ENCODE measurements around the gene ZNF662.

Gene ZNF662

GRCh38 chr3:42936157-42936981 lies 30.4 kb downstream of the ZNF662 start:
- DNase-seq (ENCODE audit: low read depth, low spot score), result peak; percentile 46

GRCh38 chr3:42937334-42937733 lies 31.4 kb downstream of the ZNF662 start:
- DNase-seq (ENCODE audit: low read depth, low spot score), result no peak

DNA sequence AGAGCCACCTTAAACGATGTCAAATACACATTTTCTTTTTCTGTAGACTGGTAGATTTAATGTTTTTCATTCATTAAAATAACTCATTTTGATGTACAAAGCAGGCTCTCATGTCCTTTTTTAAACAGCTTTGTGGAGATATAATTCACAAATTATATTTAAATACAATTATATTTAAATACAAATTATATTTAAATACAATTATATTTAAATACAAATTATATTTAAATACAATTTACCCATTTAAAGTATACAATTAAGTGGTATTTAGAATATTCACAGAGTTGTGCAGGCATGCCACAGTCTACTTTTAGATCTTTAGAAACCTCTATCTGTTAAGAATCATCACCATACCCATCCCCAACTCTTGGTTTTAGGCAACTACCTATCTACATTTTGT lies 36.8 kb downstream of the ZNF662 start:
- DNase-seq (ENCODE audit: low read depth, low spot score), result no peak

DNA sequence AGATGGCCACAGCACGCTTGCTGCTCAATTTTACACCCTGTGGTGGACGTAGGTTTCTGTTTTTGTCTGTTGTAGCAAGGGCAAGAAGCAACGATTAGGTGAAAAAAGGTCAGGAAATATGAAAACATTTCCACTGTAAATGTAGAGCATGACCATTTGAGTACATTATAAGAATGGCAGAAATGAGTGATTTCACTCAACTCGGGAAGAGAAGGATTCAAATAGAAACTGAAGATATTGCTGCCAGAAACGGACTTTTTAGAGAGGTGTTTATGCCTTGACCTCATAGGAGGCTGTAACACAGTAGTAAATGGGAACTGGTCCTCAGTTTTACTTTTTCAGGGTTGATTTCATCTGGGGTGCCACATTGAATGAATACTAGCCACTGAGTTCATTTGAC lies 40.1 kb downstream of the ZNF662 start:
- DNase-seq (ENCODE audit: low read depth, low spot score), result no peak

DNA sequence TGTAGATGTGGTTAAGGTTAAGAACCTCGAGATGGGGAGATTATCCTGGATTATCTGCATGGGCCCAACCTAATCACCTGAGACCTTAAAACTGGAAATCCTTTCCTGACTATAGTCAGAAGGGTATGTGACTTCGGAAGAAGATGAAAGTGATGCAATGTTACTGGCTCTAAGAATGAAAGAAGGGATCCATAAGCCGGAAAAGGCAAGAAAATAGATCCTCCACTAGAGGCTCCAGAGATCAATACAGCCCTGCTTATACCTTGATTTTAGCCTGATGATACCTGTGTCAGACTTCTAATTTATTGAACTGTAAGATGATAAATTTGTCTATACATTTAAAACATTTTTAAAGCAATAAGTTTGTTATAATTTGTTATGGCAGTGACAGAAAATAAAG lies 51.6 kb downstream of the ZNF662 start:
- DNase-seq (ENCODE audit: low read depth, low spot score), result no peak

- peak; percentile 44 for DNase-seq (ENCODE audit: low read depth, low spot score)
These were observed 54.3 kb downstream of the ZNF662 start for GRCh38 chr3:42960282-42960681.

DNA sequence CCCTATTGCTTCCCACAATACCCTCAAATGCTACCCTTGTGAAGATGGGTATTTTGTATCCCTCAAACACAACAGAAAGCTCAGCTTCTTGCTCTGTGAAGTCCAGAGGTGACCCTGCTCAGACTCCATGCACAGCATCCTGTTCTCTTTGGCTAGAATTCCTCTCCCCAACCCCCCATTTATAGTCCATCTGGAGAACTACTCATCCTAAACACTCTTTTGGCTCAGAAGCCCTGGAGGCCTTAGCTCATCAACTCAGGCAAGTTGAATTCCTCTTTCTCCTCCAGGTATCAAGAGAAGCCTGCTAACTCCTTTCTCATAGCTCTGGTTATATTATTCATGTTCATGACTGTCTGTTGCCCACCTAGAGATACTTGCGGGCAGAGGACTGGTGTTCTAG lies 54.8 kb downstream of the ZNF662 start:
- DNase-seq (ENCODE audit: low read depth, low spot score), result no peak

DNA sequence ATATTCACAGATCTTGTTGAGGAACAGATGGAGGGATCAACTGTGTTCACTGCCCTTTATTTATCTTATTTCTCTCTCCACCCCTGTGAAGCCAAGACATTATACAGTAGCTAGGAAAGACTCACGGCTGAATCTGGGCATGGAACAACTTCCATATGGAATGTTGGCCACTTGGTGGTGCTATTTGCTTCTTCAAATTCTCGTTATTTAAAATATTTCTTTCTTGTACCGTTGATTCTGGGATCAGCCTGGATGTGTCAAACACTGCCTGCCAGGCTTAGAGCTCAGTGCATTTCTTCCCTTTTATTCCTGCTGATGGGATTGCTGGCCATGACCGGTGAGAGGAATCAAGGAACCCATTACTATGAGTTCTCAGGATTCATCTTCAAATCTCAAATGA lies 55.7 kb downstream of the ZNF662 start:
- DNase-seq (ENCODE audit: low read depth, low spot score), result peak; percentile 72

- no peak for DNase-seq (ENCODE audit: low read depth, low spot score)
These were observed 57.3 kb downstream of the ZNF662 start for GRCh38 chr3:42963269-42963668.

- no peak for DNase-seq (ENCODE audit: low read depth, low spot score)
These were observed 58.3 kb downstream of the ZNF662 start for GRCh38 chr3:42964266-42964665.
